Activated CD4-positive, alpha-beta T cell treated with anti-CD3 and anti-CD28 coated beads, Interleukin-2, Interleukin-6, amounts not matched to agents 100 ng/mL and 50 ng/mL, durations not matched to agents 16 hours and 8 hours (primary cell): ENCODE data around the gene BLOC1S1.

Source experiments
- DNase-seq: peaks from one replicate; pipeline ENCODE4 v3.0.0-alpha.2; 2020

Gene BLOC1S1

DNA sequence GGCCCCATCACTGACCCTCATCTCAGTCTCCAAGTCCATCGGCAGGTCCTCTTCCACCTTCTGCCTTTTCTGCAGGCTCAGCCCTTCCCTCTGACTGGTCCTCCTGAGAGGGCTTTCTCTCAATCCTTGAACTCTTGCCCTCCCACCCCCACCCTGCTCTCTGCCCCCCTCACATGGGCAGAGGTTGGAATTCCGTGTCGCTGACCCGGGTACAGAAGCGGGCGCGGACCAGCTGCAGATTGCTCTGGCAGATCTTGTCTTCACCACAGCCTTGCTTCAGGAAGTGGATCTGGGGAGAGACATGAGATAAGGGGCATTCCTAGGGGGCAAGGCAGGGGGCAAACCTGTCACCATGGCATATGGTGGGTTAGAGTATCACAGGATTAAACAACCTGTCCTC is 20.5 kb upstream of the BLOC1S1 start:
- DNase-seq, result no peak

DNA sequence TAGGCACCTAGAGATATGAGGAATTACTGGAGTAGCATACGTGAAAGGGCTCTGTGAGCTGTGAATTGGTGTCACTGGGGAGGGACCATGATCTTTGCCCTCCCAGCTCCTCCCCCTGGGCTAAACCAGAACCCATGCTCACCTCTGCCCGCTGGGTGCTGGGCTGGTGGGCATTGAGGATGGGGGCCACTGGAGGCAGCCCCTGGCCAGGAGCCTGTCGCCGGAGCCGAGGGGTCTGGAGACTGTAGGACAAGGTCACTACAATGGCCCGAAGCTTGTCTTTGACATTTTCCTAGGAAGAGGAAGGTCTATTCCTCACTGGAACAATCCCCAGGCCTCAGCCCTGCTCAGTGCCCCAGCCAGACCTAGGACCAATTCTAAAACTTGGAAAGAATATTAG is 19.7 kb upstream of the BLOC1S1 start:
- no peak for DNase-seq

DNA sequence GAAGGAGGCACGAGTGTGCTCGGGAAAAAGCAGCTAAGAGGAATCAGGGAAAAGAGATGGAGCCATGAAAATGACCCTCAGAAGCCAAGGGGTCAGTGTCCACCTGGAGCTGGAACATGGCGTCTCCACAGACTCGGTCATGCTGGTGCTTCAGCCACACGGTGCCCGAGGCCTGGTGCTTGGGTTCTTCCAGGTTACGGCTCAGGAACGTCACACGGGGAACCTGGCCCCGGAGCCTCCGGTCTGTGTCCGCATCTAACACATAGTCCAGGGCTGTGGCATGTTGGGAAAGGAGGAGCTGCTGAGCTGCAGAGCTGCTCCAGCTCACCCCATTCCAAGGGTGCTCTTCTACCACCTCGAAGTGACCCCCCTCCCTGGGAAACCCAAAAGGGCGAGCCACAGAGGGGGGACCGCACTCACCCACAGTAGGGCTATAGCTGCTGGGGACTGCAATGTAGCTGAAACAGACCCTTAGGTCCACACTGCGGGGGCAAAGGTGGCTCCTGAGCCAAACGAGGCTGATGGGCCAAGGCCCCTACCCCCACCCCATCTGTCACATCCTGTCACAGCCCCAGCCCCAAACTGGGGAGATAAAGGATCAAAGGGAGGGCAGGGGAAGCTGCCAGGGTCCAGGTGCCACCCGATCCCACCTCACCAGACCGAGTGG is 18.9 kb upstream of the BLOC1S1 start:
- no peak for DNase-seq

DNA sequence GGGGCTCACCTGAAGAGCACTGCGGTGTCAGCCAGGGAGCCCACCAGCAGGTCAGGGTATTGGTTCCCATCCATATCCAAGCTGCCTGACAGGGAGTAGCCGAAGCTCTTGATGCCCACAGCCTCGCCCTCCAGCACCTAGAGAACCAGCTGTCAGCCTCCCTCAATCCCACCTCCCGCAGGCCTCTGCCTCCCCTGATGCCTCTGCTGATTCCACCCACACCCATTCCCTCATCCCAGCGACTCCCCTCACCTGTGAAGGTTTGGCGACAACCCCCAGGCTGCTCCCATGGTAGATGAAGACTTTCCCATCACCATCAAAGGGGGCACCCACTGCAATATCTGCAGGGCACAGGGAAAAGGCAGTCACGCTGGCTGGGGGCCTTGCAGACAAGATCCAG is 18.2 kb upstream of the BLOC1S1 start:
- DNase-seq, result no peak

DNA sequence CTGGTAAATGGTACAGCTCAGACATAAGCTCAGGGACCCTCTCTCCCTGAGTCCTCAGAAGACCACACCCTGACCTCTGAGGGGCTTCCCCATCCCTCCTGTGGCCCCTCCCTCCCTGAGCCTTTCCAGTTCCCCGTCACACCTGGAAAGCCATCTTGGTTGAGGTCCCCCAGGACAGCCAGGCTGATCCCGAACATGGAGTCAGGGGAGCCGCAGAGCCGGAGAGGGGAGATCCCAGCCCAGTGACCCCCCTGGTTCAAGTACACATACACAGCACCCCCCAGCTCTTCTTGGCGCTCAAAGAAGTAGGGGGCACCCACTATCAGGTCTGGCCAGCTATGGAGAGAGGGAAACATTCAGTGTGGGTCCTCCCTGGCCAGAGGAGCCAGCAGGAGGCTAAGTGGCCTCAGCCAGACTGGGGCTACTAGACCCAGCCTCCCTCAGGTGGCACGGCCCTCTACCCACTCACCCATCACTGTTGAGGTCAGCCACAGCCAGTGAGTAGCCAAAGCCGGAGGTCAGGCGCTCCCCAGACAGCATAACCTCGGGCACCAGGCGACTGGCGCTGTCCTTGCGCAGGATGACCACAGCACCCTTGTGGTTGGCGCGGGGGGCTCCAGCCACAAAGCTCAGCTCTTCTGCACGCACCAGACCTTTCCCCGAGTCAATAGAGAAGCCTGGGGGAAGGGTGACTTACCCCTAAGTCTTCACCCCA is 17.4 kb upstream of the BLOC1S1 start:
- no peak for DNase-seq

DNA sequence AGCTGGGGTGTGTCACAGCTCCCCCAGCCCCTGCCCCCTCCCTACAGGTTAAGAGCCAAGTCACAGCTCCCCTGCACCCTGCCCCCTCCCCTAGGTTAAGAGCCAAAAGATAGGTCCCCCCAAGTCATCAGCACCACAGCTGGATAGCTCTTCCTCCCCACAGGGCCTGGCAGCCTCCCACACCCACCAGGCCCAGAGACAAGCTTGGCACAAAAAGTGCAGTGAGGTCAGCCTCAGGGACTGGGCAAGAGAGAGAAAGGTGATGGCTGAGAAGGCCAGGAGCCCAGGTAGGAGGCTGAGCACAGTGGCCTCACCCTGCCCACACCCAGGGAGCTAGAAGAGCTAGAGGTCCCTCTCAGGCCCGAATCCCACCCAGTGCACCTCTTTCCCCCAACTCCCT is 16.9 kb upstream of the BLOC1S1 start:
- DNase-seq, result no peak

DNA sequence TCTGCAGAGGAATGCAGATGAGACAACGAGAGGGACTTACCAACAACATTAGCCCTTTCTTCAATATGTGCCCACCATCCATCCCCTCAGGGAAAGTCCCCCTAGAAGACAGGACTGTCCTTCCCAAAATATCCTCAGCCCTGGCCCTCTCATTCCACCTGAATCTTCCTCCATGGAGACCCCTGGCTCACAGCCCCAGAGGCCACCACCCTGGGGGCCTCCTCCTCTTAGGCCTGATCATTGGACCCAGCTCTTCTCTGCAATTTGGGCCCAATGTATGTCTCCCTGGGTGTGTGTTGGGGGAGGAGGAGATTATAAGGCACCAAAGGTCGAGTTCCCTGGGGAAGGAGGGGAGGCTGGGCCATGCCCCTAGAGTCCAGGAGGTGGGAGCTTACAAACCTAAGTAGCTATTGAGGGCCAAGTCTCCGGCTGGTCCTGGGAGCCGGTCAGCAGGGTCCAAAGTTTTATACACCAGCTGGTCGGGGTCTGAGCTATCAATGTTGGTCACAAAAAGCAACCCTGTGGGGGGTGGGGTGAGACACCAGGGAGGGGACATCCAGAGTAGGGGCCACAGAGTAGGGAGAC is 16.3 kb upstream of the BLOC1S1 start:
- no peak for DNase-seq

DNA sequence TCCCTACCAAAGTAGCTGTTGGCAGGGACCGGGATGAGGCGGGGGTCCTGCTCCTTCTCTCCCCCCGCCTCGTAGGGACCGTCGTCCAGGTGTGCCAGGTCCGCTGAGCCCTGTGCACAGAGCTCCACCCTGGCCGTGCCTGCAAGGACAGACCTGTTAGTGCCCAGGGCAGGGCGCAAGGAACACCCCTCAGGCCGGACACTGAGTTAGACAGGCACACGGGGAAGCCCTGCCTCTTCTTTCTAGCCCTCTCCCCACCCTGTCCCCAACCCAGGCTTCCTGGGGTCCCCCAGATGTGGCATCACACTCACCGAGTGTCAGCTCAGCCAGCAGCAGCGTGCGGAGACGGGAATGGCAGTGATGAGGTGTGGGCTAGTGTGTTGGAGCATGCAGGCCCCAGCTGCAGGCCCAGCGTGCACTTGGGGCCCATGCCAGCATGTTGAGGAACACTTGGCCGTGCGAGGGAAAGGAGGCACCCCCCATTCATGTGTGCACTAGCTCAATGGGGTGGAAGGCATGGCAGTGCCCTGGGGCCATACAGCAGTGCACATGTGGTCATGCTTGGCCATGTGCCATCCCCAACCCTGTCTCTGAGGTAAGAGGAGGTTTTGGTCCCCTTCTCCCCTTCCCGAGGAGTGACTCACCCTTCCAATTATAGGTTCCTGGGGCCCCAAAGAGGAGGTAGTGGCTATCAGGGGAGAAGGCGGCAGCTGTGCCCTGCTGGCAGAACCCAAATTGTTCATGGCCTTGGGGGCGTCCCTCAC is 15.4 kb upstream of the BLOC1S1 start:
- DNase-seq, result no peak

DNA sequence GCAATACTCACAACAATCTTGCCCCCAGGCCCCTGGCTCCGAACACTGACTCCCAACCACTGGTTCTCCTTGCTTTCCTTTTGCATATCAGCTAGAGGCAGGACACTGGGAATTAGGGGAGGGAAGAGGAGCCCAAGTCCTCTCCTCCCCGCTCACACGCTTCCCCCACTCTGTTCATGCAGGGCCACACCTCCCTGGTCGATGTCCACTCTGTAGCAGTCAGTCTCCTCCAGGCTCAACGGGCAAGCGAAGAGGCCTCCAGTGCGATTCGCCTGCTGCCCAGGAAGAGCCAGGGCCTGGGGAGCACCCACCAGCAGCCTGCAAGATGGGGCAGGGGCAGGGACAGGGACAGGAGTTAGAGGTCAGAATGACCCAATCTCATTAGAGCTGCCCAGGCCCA is 13.0 kb upstream of the BLOC1S1 start:
- DNase-seq, result no peak

DNA sequence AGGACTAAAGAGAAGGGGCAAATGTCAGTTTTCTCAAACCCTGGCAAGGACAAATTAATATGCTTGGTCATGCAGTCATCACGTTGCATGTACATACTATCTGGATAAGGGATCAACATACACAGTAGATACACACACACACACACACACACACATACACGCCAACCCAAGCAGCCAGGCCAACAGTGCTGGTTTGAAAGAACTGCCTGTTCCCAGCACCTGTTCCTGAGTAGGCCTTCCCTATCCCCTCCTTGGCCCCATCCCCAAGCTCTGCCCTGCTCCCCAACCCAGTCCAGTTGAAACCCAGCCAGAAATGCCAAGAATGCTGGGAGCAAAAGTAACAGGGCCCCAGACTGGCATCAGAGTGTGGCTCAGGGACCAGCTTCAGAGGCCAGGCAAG is 12.6 kb upstream of the BLOC1S1 start:
- no peak for DNase-seq

DNA sequence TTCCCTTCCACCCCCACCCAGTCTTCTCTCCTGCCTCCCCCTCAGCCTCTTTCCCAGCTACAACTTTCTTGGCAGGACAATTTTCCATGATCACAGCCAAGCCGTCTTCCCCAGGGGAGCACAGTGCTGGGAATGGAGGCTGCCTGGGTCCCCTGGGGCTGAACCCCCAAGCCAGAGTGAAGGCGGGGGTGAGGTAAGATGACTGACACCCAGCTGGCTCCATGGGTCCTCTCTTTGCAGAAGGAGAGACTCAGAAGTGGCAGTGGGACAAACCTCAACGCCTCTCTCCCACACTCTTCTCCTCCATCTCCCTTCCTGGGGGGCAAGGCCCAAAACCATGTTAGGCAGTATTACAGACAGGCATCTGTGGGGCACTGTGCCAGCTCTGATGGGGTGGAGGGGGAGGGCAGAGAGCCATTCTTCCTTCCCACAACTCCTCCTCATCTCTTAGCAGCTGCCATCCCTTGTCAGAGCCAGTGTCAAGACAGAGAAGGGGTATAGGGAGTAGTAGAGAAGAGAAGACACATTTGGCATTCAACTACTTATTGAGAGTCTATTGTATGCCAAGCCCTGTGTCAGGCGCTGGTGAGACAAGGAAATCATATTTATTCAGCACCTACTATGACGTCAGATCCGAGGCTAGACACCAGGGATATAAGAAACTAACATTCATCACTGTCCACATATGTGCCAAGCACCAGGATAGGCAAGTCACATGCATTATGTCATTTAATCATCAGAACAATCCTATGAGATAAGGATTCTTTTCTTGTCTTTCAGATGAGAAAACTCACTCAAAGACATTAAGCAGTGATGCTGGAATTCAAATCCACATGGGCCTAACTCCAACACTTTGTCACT is 11.7 kb upstream of the BLOC1S1 start:
- no peak for DNase-seq

DNA sequence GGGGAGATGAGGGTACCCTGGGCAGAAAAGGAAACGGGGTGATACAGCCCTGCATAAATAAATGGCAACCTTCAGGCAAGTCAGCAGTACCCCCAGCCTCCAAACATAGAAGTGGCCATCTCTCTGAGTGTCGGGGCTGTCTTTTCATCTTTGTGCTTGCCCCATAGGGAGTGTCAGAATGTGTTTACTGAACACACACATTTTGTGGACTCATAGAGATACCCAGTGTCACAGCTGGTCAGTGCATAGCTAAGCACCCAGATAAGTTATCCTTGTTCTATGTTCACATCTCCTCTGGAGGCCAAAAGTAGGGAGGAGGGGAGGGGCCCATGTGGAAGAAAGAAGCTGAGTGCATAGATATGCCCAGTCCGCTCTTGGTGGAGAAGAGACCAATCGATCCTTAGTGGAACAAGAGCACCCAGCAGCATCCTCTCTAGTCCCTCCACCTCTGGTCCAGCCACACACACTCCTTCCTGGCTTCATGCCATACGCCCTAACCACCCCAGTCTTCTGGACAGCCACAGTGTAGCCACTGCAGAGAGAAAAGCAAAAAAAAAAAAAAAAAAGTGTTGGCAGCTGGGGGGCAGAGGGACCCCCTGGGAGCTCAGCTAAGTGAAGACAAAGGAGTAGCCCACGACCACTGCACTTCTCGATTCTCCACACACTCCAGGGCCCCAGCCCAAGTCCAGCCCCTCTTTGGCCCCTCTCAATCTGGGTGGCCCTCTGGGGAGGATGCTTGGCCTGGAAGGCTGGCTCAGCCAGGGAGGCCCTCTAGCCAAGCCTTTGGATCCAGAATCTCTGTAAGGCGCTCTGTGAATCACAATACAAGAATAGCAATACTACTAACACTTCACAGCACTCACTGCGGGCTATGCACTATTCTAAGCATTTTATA is 10.8 kb upstream of the BLOC1S1 start:
- DNase-seq, result no peak

DNA sequence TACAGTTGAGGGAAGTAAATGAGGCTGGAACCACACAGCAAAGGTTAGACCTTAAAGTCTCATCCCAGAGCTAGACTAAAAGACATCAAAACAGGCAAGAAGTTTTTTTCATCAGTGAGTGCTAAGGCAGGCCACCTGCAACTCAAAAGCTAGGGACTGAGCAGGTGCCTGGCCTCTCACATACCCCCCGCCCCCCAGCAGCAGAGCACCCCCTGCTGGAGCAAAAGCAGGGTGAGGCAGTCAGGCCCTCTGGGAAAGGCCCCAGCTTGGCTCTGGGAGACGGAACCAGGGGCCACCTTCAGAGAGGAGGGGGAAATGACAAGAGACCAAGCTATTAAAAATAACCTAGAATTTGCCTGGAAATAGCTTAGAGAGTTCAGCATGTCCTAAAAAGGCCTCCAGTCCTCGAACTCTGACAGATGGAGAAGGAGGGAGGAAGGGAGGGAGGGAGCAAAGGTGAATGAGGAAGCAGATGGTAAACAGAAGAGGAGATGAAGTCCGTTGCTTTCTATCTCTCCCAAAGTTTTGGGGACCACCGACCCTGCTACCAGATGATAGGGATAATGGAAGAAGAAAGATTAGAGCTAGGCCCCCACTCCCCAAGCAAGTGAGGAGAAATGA is 10.0 kb upstream of the BLOC1S1 start:
- peak; percentile 44 for DNase-seq

DNA sequence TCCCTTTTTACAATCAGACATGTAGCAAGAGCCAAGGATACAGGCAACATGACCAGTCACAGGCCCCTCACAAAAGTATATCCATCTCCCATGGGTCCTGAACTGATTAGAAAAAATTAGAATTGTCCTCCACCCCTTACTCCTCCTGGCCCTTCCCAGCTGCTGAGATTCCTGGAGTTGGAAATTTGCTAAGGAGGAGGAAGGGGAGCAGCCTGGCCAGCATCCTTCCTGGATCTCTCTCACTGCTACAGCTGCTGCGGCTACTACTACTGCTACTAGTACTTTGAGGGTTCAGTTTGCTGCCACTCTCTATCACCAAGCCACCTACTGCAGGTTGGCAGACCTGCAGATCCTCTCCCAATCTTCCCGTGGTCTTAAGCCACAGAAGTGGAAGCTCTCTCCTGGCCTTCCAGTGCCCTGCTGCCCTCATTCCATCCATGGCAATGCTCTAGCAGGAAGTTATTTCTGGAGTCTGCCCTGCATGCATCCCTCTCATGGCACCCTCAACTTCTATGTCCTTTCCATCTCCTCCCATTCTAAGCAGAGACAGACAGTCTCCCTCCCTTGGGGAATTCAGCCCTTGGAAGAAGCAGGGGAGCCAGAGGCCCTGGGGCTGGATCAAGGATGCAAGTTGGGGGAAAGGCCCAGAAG is 9.2 kb upstream of the BLOC1S1 start:
- DNase-seq, result no peak

DNA sequence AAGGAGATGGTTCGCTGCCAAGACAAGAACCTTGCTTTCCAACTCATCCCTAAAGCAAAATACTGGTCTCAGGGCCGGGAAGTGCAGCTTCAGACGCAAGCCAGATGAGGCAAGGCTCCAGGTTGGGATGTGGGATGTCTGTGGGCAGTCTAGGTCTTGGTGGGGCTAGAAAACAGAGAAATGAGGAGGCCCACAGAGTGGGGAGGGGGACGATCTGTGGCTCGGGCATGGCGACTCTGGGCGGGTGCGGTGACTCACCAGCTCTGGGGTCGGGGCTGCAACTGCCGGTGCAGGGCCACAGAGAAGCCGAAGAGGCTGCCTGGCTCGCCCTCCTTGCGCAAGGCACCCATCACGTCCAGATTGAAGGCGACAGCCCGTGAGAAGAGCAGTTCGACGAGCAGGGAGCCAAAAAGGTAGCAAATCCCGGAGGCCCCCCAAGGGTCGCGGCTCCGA is 8.6 kb upstream of the BLOC1S1 start:
- no peak for DNase-seq

DNA sequence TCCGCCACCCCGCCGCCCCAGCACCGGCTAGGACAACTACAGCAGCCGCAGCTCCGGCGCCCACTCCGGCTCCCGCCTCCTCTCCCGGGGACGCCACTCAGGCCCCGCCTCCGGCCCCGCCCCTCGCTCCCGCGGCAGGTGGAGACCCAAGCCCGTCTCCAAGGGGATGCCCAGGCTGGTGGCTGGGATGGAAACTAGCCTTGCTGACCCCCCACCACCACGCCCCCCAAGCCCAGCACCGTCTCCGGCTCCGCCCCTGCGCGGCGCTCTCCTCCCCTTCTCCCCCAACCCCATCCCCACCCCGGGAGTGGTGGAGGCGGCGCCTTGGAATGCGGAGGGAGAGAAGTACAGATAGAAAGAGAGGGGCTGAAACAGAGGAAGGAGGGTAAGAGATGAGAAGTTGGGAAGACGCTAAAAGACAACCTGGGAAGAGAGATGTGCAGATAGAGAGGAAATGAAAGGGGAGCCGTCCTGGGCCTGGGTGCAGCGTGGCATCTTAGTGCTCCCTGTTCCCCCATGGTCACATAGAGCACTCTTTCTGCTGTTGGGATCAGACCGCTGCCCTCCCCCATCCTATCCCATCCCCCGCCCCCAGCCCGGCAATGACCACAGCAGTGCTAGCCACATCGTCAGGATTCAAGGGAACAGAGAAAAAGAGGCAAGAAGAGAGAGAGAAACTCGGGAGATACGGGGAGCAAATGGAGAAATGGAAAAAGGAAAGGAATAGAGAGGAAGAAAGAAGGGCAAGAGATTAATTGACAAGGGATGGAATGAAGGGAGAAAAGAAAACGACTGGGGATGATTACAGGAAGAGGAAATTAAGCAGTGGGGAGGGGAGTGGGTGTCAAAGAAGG is 7.8 kb upstream of the BLOC1S1 start, which contains the start of gene ITGA7:
ITGA7 (minus strand) TSS at position 64 of the 854 bp plus-strand sequence. CDS start 222 bp downstream, outside the sequence.
- peak; percentile 48 for DNase-seq

DNA sequence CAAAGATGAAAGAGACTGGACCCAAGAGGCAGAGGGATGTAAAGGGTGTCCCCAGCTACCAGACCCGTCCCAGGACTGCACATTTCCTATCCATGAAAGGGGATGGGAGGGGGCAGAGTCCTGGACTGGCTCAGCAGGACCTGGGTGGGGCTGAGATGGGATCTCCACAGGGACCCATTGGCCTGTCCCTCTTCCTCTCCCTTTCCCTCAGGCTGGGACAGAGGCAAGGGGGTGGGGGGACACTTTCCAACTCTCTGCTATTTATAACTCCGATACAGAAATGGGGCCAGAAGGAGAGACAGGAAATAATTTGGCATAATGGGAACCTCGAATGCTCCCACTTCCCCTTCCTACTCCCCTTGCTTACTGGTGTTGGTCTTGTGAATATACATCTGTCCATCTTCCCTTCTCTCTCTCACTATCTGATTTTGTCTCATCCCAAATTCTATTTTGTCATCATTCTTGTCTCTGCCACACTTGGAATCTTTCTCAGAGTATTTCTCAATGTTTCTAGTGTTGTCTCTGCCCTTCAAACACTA is 7.1 kb upstream of the BLOC1S1 start:
- DNase-seq, result no peak

DNA sequence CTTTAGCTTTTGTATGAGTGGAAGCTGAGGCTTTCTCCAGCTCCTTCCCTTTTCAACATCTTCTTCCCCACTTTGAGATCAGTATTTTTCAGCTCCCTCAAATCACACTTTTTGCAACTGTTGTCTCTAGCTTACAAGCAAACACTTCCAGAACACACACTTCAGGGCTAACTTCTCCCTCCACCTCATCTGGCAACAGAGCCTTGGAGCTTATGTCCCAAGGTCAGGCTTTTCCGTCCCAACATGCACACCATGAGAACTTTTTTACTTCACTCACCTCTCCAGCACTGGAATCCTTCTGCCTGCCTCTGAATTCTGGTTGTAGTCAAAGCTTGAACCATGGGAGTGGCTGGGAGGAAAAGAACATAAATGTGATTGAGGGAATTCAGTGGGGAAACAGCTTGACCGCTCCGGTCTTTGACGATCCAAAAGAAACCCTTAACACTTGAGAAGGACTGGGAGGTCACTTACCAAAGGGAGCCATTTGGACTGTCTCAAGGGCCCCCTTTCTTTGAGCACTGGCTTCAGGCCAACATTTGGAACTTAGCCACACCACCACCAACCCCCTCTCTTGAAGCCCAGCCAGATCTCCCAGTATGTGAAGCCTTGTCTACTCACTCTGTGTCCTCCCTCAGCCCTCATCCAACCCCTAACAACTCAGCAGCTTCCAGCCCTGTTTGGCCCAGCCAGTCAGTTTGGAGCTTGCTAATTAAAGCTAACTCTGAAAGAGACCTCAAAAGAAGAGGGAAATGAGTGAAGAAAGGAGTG is 3.9 kb upstream of the BLOC1S1 start:
- no peak for DNase-seq
